HG03565 (cell line): ENCODE data around the gene FIZ1.

Experiments
- ATAC-seq: cut with Tn5 transposase; IDR thresholded peaks from one replicate; pipeline ENCODE4 v1.9.1; 2021; ENCODE audit warnings: mild to moderate bottlenecking, moderate library complexity; ENCODE audit not compliant: unreplicated experiment

The FIZ1 gene

GRCh38 chr19:55636723-55637122, 37.4 kb upstream of the FIZ1 start:
- no peak for ATAC-seq

- no peak for ATAC-seq
These were observed 36.6 kb upstream of the FIZ1 start for GRCh38 chr19:55635856-55636440.

- ATAC-seq, result no peak
These were observed 36.0 kb upstream of the FIZ1 start for GRCh38 chr19:55635334-55635717.

GRCh38 chr19:55633861-55634260, 34.5 kb upstream of the FIZ1 start:
- no peak for ATAC-seq

- no peak for ATAC-seq
These were observed 33.1 kb upstream of the FIZ1 start for GRCh38 chr19:55632463-55632834.

- no peak for ATAC-seq
These were observed 27.0 kb upstream of the FIZ1 start for GRCh38 chr19:55626350-55626749.

- no peak for ATAC-seq
These were observed 25.6 kb upstream of the FIZ1 start for GRCh38 chr19:55625004-55625326.

- ATAC-seq, result peak; percentile 33
These were observed 25.0 kb upstream of the FIZ1 start, which contains the start of gene ZNF784 for GRCh38 chr19:55624109-55625003. ZNF784 (minus strand) TSS chr19:55624566; CDS start chr19:55624561, 5 bp downstream.

GRCh38 chr19:55623561-55623960, 24.2 kb upstream of the FIZ1 start:
- no peak for ATAC-seq

GRCh38 chr19:55623130-55623529, 23.8 kb upstream of the FIZ1 start:
- no peak for ATAC-seq

GRCh38 chr19:55622242-55622969, 23.1 kb upstream of the FIZ1 start:
- ATAC-seq, result no peak

GRCh38 chr19:55621673-55622231, 22.4 kb upstream of the FIZ1 start:
- no peak for ATAC-seq

GRCh38 chr19:55621205-55621672, 21.9 kb upstream of the FIZ1 start:
- ATAC-seq, result no peak

- ATAC-seq, result no peak
These were observed 21.3 kb upstream of the FIZ1 start for GRCh38 chr19:55620410-55621204.

GRCh38 chr19:55619286-55619685, 20.0 kb upstream of the FIZ1 start:
- no peak for ATAC-seq

- ATAC-seq, result no peak
These were observed 19.1 kb upstream of the FIZ1 start for GRCh38 chr19:55618426-55618825.

- no peak for ATAC-seq
These were observed 18.1 kb upstream of the FIZ1 start for GRCh38 chr19:55617426-55617825.

GRCh38 chr19:55616395-55616875, 17.1 kb upstream of the FIZ1 start:
- no peak for ATAC-seq

GRCh38 chr19:55615543-55616394, 16.5 kb upstream of the FIZ1 start:
- ATAC-seq, result no peak
